HG02798 (cell line): ENCODE measurements around the gene NOPCHAP1.

ENCODE experiments used
- ATAC-seq: cut with Tn5 transposase; IDR thresholded peaks from one replicate; pipeline ENCODE4 v1.9.1; 2021; ENCODE audit warnings: mild to moderate bottlenecking; ENCODE audit not compliant: unreplicated experiment, poor library complexity

The NOPCHAP1 gene

DNA sequence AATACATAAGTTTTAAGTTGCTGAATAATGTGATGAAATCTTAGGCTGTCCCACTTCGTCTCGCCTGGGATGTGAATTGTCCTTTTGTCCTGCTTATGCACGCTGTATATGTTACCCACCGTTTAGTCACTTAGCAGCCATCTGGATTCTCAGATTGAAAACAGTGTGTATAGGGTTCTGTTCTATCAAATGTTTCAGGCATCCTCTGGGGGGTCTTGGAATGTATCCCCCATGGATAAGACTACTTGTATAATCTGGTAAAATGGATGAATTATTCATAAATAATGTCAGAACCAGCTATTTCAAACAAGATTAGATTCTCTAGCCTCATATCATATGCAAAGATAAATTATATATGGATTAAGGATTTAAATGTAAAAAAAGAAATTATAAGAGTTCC lies 29.4 kb downstream of the NOPCHAP1 start:
- no peak for ATAC-seq

DNA sequence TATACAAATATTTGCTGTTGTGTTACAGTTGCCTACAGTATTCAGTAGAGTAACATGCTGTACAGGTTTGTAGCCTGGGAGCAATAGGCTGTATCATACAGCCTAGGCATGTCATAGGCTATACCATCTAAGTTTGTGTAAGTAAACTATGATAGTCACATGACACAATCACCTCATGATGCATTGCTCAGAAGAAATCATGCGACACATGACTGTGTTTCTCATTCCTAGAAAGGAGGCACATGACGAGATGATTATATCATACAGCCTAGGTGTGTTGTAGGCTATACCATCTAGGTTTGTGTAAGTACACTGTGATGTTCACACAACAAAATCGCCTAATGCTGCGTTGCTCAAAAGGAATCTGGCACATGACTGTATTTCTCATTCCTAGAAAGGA lies 31.9 kb downstream of the NOPCHAP1 start:
- no peak for ATAC-seq

DNA sequence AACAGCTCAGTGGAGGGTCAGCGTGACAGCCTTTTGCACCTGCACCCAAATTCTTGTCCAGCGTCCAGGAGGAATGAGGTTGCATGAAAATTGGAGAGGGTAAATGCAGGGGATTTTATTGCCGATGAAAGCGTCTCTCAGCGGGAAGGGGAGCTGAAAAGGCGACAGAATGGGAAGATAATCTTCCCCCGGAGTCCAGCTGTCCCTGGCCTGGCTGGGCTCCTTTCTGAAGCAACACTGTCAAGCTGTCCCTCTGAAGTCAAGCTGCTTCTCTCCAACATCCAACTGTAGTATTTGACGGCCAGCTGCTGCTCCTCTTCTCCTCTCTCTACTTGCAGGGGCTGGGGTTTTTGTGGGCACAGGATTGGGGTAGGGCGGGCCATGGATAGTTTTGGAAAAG lies 32.7 kb downstream of the NOPCHAP1 start:
- no peak for ATAC-seq

DNA sequence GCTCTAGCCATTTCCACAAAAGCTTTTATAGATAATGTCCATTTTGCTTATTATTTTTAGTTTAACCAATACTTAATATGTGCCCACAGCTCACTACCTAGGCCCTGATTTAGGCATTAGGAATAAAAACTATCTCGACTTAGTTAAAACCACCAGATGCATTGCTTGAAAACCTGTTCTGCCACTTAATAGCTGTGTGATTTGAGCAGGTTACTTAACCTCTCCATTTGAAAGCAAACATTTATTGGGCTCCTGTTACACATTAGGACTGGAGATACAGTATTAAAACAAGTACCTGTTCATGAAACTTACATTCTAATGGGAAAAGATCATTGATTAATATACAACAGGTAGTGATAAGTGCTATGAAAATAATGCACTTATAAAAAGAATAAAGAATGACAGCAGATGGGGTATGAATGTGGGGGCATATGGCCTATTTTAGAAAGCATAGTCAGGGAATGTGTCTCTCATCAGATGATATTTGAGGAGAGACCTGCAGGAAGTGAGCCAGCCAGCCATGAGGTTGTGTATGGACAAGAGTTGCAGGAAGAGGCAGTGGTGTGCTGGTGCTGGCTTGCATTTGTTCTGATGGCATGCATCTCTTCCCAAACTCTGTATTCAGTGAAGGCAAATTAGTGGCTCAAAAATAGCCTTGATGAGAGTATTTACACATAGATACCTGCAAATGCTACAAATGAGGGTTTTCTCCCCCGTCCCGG lies 34.3 kb downstream of the NOPCHAP1 start:
- ATAC-seq, result no peak

DNA sequence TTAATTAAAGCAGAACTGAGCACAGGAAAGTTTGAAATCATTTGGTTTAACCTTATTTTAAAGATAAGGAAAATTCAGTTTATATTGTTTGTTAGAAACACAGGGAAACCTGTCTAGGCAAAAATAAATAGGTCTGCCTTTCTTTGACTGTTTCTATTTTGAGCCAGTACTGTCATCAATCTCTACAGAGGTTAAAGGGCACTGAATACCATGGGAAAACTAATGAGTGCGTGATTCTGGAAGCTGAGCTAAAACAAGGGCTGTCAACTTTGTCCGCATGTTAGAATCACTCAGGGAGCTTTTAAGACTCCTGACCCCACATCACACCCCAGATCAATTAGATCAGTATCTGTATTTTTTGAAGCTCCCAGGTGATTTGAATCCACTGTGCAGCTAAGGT lies 38.8 kb downstream of the NOPCHAP1 start:
- ATAC-seq, result no peak

DNA sequence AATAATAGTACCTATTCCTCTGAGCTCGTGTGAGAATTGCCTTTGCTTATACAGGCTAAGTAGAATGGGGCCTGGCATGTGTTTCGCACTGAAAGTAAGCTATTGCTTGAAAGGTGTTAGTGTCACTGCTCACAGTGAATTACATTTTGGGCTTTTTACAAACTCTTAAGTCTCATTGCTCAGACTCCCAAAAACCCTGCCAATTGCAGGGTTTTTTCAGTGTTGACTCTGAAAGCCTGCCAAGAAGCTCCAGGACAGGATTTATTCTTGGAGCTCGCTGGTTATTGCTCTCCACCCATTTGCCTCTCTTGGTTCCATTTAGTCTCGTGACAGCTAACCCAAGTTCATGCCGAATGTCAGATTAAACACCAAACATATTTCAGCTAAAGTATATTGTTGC lies 39.8 kb downstream of the NOPCHAP1 start:
- ATAC-seq, result no peak

DNA sequence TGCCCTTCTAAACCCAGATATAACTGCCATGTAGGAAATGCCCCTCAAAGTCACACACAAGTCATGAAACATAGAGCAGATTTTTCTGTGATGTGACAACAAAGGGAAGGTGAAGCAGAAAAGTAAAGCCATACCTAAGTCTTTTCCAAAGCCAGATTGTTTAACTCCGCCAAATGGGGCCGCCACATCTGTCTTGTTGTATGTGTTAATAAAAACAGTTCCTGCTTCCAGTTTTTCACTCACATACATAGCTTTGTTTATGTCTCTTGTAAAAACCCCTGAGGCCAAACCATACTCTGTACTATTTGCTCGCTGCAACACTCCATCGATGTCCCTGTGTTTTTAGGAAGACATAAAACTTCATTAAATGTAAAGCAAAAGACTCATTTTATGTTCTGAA lies 40.3 kb downstream of the NOPCHAP1 start:
- ATAC-seq, result no peak

DNA sequence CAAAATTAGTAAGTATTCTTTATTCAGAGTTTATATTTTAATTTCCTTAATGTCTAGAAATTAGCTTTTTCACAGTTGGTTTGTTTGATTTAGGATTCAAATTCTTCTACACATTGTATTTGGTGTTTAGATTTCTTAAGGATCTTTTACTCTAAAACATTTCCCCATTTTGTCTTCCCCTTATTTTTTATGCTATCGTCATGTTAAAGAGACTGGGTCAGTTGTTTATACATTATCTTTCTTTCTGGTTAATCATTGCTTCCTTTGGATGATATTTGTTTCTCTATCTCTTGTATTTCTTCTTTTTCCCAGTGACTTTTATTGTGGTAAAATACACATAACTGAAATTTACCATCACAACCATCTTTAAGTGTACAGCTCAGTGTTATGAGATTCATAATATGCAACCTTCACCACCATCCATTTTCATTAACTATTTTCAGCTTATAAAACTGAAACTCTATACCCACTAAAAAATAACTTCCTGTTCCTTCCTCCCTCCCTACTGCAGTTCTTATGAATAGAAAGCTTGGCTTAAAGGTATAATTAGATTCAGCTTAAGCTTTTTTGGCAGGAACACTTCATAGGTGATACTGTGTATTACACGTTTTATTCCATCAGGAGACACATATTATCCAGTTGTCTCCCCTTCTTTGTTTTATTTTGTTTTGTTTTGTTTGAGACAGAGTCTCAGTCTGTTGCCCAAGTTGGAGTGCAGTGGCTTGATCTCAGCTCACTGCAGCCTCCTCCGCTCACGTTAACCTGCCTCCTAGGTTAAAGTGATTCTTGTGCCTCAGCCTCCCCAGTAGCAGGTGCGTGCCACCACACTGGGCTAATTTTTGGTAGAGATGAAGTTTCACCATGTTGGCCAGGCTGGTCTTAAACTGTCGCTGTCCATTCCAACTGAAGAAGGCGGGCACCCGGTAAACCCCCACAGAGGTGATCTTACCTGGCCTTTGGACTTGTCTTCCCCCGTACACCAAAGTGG lies 45.0 kb downstream of the NOPCHAP1 start:
- peak; percentile 89 for ATAC-seq

DNA sequence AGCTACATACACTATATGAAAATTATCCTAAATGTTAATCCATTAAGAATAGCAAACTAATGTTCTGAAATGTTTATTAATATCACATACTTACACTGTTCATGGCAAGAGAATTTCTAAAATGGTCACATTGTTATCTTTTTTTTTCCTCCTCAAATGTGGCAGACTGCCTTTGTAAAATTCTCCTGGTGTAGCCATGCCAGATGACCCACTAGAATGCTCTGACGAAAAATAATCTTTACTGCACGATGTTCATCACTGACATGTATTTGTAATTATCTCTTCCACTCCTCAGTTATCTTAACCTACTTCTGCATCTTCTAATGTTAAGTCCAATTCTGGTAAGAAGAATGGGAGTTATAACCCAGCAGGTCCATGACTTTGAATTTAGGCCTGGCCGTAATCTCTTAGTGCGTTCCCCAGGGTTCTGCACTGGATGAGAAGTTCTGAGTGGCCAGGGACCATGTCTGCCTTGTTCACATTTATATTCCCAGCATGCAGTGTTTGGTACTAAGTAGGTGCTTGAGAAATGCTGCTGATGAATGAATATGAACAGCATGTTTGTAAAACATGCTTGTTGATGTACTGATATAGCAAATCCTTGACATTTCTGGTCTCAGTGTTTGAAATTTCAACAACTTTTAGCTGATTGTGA lies 46.7 kb downstream of the NOPCHAP1 start:
- no peak for ATAC-seq

DNA sequence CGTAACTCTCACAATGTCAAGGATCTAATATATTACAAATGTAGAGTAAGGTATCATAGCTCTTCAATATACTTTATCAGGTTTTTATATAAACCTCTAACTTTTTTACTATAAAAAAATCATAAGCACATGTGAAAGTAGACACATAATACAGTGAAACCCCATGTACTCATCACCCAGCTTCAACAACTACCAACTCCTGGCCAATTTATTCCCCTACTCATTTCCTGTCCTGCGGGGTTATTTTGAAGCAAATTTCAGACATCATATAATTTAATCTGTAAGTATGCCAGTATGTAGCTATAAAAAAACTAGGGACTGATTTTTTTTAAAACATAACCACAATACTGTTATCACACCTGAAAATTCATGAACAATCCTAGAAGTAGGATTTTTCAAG lies 47.7 kb downstream of the NOPCHAP1 start:
- no peak for ATAC-seq
